HG02678 (cell line): ENCODE results near the gene KRT76.

Experiments used
- ATAC-seq: cut with Tn5 transposase; IDR thresholded peaks from one replicate; pipeline ENCODE4 v1.9.1; 2021; ENCODE audit warnings: mild to moderate bottlenecking, moderate library complexity; ENCODE audit not compliant: unreplicated experiment

Gene KRT76

GRCh38 chr12:52787324-52788191 is 10.4 kb upstream of the KRT76 start:
- ATAC-seq = no peak

DNA sequence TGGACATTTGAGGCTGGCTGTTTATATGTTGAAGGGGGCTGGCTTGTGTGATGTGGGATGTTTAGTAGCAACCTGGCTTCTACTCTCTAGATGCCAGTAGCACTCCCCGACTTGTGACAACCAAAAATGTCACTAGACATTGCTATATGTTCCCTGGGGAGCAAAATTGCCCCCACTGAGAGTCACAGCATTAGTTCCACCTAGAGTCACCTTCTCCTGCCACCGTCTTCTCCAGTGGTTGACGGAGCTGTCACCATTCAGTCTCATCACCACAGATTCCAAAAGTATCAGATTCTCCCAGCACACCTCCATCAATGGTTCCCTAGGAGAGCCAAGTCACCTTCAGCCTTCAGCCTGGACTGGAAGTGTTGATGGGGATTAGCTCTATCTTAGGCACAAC is 7.8 kb upstream of the KRT76 start:
- ATAC-seq = no peak

DNA sequence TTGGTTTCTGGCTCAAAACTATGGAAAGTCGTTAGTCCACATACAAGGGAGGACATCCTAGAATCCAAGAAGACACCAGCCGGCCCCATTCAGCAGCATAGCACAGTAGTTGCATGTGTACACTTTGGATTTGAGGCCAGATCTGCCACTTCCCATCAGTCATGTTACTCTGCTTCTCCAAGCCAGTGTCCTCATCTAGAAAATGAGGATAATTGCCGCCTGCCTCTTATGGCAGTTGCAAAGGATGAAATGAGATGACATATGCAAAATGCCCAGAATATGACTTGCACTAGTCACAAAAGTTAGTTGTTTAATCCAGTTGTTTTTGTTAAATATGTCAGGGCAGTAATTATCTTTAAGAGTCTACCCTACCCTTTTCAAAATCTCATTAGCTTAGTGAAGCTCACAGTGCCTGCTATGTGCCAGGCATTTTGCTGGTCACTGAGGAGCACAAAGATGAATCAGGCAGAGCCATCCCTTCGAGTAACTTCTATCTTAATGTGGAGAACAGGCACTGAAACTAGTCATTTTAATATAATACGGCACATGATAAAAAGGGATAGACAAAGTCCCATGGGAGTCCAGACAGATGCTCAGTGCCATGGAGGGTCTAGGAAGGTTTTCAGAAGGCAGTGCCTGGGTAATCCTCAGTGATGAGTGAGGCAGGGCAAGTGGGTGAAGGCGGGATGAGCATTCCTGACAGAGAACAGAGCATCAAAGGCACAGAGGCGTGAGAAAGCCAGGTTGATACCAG is 6.6 kb upstream of the KRT76 start:
- ATAC-seq = no peak

- no peak for ATAC-seq
Measured at GRCh38 chr12:52782502-52782901, 5.4 kb upstream of the KRT76 start.

- no peak for ATAC-seq
Measured at GRCh38 chr12:52781399-52782082, 4.4 kb upstream of the KRT76 start.

- ATAC-seq = no peak
Measured at GRCh38 chr12:52779914-52780313, 2.8 kb upstream of the KRT76 start.

DNA sequence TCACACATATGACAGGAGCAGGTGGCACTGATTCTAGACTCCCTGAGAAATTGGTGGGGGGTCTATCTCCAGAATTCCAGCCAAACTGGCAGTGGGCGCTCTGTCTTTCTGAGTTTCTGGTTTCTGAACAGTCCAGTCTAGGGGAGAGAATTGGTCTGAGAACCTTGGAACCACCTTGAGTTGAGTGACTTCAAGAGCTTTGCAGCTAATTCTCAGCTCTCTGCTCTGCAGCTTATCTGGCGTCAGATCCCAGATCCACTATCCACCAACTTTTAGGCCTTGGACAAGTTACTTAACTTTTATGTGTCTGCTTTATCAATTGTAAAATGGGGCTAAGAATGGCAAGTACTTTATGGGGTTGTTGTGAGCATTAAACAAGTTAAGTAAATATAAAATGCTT is 1.7 kb upstream of the KRT76 start:
- ATAC-seq = no peak

DNA sequence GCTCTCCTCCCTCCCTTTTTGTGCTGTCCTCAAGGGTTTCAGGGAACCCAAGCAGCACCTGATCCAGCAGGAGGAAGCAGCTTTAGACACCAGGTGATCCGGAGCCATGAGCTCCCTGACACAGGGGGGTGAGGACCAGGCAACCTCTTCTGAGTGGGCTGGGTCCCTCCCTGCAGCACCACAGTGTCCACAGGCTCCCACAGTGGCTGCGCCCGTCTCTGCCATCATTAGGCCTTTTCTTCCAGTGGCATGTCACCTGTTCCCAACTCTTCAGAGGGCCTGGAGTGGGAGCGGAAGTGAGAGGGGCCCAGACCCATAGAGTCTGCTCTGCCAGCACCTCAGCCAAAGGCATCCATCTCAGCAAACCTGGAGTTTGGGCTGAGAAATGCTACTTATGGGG is 421 bp upstream of the KRT76 start:
- no peak for ATAC-seq

- no peak for ATAC-seq
Measured at GRCh38 chr12:52776435-52776834, 710 bp downstream of the KRT76 start.

GRCh38 chr12:52774629-52775250 is 2.4 kb downstream of the KRT76 start:
- ATAC-seq = no peak

DNA sequence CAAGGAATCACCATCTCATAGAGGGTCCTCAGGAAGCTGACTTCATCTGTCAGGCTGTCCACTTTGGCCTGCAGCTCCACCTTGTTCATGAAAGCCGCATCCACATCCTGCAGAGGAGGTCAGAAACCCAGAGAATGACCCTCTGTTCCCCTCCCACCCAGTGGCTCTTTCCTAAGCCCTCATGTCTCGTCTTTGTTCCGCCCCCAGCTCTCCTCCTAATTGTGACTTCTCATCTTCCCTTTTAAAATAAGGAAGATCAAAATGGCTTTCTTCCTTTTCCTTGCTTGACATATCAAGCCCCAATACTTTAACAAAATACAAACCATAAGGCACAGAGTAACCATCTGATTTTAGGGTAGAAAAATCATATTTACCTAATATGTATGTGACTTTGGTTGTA is 4.4 kb downstream of the KRT76 start:
- ATAC-seq = no peak

GRCh38 chr12:52772188-52772587 is 5.0 kb downstream of the KRT76 start:
- ATAC-seq = no peak

GRCh38 chr12:52771505-52771904 is 5.6 kb downstream of the KRT76 start:
- no peak for ATAC-seq

DNA sequence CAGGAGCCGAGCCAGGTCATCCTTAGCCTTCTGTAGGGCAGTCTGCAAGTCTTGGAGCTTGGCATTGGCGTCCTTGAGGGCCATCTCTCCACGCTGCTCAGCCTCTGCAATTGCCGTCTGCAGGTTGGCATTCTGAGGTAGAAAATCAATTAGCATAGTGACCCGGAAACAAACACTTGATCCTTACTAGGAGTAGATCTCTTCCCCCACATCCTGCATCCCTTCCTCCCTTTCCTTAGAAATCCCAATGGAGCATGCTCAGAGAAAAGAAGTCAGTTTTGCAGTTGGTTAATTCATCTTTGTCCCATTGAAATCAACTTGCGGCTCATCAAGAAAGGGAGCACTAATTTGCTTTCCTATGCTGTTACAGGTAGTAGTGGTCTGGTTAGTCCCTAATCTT is 6.1 kb downstream of the KRT76 start:
- ATAC-seq = no peak

- ATAC-seq = no peak
Measured at GRCh38 chr12:52769946-52770345, 7.2 kb downstream of the KRT76 start.

DNA sequence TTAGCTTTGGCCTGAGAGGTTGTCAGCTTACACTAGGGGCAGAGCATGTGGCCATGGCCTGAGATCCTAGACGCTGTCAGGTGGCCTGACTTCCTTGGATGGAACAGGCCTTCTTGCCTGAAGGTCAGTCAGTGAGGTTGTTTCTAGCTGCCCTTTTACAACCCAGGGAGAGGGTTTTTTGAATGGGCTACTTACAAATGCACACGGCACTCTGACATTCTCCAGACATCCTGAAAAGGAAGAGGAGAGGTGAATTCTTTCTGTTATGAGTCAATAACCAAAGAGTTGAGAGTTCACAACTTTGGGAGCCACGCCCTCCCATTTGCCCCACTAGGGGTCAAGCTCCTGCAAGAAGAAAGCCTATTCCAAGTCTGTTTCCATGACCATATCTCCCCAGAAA is 7.8 kb downstream of the KRT76 start:
- no peak for ATAC-seq

- no peak for ATAC-seq
Measured at GRCh38 chr12:52768479-52769200, 8.5 kb downstream of the KRT76 start.

DNA sequence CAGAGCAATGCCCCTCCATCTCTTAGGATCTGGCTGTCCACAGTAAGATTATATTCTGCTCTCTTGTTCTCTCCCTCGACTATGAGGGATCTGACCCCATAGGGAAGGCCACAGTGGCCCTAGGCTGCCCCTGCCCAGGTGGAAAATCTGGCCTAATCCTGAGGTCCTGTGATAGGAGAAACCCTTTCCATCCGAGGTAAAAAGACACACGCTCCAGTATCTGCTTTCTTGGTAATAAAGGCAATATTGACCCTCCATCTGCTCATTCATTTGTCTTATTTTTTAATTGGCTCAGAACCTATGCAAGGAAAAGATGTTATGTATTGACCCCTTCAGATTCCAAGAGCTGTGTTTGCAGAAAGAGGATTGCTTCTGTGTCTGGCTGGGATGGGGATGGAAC is 9.7 kb downstream of the KRT76 start:
- no peak for ATAC-seq

GRCh38 chr12:52767020-52767379 is 10.1 kb downstream of the KRT76 start:
- ATAC-seq = no peak

DNA sequence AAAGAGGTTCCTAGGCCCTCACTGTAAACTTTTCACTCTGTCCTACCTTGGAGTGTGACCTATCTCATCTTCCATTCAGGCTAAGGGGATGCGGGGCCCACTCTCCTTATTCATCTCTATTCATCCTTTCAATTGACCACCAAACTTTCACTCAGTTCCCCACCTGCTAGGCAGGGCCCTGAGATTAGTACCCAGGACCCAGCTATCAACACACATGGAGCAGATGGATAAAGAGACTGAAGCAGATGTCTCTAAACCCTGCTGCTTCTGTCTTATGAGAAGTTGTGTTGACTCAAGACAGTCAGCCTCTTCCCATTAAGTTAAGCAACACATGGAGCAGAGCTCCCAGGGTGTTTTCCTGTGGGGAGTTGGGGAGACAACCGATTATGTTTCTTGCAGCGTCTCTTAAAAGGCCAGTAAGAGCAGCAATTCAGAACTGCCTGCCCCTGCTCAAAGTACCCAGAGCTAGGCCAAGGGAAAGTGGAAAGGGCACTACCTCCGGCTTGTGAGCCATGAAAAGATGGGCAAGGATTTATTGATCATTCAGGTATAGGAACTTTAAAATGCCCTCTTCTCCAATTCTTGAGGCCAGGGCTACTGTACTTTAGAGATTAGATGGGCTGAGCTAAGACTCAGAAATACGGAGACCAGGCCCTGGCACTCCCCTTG is 10.7 kb downstream of the KRT76 start:
- ATAC-seq = no peak
